ENCODE measurements around the gene GTSE1. TPM values are rescaled to one million over a fixed set of nuclear protein-coding genes. Genes with fewer than 3 reads are reported as not detected.
A peak's percentile ranks its signal among the peaks of the same experiment; 100 is the strongest.

Gene GTSE1
- total RNA-seq, 1 donor from 2014 or later = 47.7 TPM

- H3K27ac Mint-ChIP-seq = no peak overlapping the region
- peaks cover 37% of the 10 kb centered on the region for H3K36me3 Mint-ChIP-seq (ENCODE audit: low read depth)
- H3K27me3 Mint-ChIP-seq (ENCODE audit: low read depth) = no peaks in the 10 kb centered on the region
- intact Hi-C loops (cut with micrococcal nuclease) = no loop called here
- peaks cover 4% of the 10 kb centered on the region for H3K9me3 Mint-ChIP-seq
- DNase-seq (ENCODE audit: low spot score) = no peak
- no peak overlapping the region for H3K4me3 Mint-ChIP-seq (ENCODE audit: low read depth)
- peaks cover 2% of the 10 kb centered on the region for H3K4me1 Mint-ChIP-seq (ENCODE audit: low read depth)
Observed at GRCh38 chr22:46280063-46280817, 16.4 kb upstream of the GTSE1 start.

DNA sequence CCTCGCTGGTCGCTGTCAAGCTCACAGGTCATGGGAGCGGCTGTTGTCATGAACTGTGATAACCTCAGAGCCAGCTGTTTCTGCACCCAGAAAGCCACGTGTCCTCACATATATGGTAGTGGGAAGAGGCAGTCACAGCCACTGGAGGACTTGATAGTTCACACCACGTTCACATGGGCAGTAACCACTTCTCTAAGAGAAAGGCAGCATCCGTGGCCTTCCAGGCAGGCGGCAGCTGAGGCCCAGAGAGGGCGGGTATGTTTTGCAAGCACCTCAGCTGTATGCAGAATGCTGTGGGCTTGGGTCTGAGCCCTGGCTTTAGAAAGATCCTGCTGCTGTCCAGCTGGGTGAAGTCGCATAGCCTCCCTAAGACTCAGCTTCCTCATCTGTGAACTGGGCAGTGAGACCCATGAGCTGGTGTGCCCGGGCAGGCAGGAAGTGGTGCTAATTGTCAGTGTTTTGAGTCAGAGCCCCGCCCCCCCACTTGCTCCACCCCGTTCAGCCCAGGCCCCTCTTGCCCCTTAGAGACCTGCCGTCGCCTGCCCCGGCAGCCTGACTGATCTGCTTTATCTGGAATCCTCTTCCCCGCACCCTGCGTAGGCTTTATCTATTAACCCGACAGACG, 15.6 kb upstream of the GTSE1 start:
- no peak for DNase-seq (ENCODE audit: low spot score)
- intact Hi-C loops (cut with micrococcal nuclease) = no loop called here
- H3K4me3 Mint-ChIP-seq (ENCODE audit: low read depth) = no peak overlapping the region

GRCh38 chr22:46281866-46282678, 14.6 kb upstream of the GTSE1 start:
- intact Hi-C loops (cut with micrococcal nuclease) = no loop called here
- Mint-ChIP-seq H3K4me1 (ENCODE audit: low read depth) (peaks cover under 1% of the 10 kb centered on the region), H3K4me3 (ENCODE audit: low read depth) (no peak overlapping the region), H3K9me3 (no peaks in the 10 kb centered on the region), H3K27ac (no peak overlapping the region), H3K27me3 (ENCODE audit: low read depth) (no peaks in the 10 kb centered on the region), H3K36me3 (ENCODE audit: low read depth) (peaks cover 33% of the 10 kb centered on the region)
- DNase-seq (ENCODE audit: low spot score) = no peak

More for the DNA sequence above, 15.6 kb upstream of the GTSE1 start:
- peaks cover 2% of the 10 kb centered on the region for H3K4me1 Mint-ChIP-seq (ENCODE audit: low read depth)
- H3K9me3 Mint-ChIP-seq = no peaks in the 10 kb centered on the region
- H3K27me3 Mint-ChIP-seq (ENCODE audit: low read depth) = no peaks in the 10 kb centered on the region
- no peak overlapping the region for H3K27ac Mint-ChIP-seq
- H3K36me3 Mint-ChIP-seq (ENCODE audit: low read depth) = peaks cover 36% of the 10 kb centered on the region

DNA sequence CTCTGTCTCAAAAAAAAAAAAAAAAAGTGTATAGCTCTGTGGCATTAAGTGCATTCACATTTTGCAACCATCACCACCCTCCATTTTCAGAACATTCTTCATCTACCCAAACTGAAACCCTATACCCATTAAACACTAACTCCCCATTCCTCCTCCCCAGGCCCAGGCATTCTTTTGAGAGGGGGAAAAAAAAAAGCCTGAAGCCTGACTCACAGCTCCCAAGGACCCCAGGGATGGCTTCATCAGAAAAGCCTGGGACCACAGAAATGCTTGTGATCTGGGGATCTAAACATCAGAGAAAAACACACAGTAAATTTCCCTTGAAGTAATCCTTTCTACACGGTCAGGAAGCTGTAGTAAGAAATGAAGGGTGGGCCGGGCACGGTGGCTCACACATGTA, 10.7 kb upstream of the GTSE1 start:
- H3K27me3 Mint-ChIP-seq (ENCODE audit: low read depth) = no peaks in the 10 kb centered on the region
- H3K9me3 Mint-ChIP-seq = no peaks in the 10 kb centered on the region
- peaks cover 43% of the 10 kb centered on the region for H3K36me3 Mint-ChIP-seq (ENCODE audit: low read depth)
- no peak for DNase-seq (ENCODE audit: low spot score)
- intact Hi-C loops (cut with micrococcal nuclease) = no loop called here
- H3K4me1 Mint-ChIP-seq (ENCODE audit: low read depth) = peaks cover 2% of the 10 kb centered on the region
- H3K27ac Mint-ChIP-seq = no peak overlapping the region
- no peak overlapping the region for H3K4me3 Mint-ChIP-seq (ENCODE audit: low read depth)

DNA sequence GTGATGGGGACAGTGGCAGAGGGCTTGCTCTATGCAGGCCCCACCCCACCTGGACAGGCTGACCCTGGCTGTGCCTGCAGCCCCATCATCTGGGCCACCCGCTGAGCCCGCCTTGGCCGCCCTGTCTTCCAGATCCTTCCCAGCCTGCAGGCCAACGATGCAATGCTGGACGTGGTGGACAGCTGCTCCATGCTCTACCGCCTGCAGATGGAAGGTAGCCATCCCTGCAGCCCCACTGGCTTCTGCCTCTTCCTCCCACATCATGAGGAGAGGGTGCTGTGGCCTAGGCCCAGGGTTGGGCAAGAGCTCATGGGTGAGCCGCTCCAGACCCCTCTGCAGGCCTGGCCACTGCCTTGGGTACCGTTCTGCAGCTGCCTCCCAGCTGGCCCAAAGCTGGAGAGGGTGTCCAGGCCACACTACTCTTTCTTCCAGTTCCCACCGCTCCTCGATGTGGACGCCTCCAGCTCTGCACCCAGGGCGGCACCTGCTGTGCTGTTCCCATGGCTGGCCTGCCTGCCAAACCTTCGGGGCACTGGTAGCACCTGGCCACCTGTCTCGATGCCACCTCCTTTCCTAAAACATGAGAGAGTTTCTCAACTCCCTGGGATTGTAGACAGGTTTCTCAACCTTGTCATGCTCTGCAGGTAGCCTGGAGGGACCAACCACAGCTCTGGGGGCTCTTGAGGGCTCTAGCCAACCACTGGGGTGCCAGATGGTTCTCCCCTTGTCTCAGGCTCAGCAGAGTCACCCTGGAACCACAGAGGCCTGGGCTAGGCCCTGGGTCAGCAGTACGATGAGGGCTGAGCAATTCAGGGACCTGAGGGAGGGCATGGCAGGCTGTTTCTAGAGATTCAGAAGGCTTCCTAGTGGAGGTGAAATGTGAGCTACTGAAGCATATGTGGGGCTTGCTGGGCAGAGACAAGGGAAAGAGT, 9.5 kb upstream of the GTSE1 start:
- Mint-ChIP-seq H3K9me3 (no peaks in the 10 kb centered on the region), H3K27ac (peak overlapping the region; percentile 65), H3K27me3 (ENCODE audit: low read depth) (no peaks in the 10 kb centered on the region), H3K4me3 (ENCODE audit: low read depth) (peak overlapping the region; percentile 73), H3K36me3 (ENCODE audit: low read depth) (peaks cover 39% of the 10 kb centered on the region), H3K4me1 (ENCODE audit: low read depth) (peaks cover 2% of the 10 kb centered on the region)
- no peak for DNase-seq (ENCODE audit: low spot score)
- intact Hi-C loops (cut with micrococcal nuclease) = no loop called here

DNA sequence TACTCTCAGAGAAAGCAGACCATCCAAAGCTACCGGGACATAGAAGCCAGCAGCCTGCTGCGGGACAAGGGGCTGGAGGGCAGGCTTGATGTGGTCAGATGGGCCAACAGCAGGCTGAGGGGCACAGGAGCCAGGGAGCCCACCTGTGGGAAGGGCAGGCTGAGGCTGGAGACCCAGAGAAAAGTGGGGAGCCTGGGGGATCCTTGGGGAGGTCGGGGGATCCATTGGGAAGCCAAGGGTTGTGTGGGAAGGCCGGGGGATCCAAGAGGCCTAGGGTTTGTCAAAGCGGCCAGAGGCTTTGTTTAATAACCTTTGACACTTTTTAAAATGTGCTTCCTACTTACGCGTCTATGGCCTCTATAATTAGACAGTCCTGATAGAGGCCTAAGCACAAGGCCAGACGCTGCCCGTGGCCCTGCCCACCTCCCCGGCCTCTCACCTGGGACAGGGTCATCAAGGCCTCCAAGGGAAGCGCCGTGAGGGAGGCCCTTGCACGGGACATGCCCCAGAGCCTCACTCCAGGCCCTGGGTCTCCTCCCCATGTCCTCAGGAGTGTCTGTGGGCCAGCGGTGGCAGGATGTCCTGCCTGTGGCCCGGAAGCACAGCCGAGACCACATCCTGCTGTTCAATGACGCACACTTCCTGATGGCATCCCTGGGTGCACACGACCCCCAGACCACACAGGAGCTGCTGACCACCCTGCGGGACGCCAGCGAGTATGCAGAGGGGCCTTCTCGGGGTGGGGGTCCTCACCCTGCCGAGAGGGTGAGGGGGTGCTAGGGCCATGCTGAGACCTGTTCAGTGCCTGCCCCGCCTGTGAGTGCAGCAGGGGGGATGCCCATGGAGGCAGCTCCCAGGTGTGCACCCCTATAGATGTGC, 8.6 kb upstream of the GTSE1 start:
- no peaks in the 10 kb centered on the region for H3K9me3 Mint-ChIP-seq
- H3K27me3 Mint-ChIP-seq (ENCODE audit: low read depth) = no peaks in the 10 kb centered on the region
- peaks cover 48% of the 10 kb centered on the region for H3K36me3 Mint-ChIP-seq (ENCODE audit: low read depth)
- intact Hi-C loops (cut with micrococcal nuclease) = no loop called here
- peak overlapping the region; percentile 65 for H3K27ac Mint-ChIP-seq
- peaks cover 2% of the 10 kb centered on the region for H3K4me1 Mint-ChIP-seq (ENCODE audit: low read depth)
- H3K4me3 Mint-ChIP-seq (ENCODE audit: low read depth) = peak overlapping the region; percentile 73
- DNase-seq (ENCODE audit: low spot score) = peak; percentile 25

DNA sequence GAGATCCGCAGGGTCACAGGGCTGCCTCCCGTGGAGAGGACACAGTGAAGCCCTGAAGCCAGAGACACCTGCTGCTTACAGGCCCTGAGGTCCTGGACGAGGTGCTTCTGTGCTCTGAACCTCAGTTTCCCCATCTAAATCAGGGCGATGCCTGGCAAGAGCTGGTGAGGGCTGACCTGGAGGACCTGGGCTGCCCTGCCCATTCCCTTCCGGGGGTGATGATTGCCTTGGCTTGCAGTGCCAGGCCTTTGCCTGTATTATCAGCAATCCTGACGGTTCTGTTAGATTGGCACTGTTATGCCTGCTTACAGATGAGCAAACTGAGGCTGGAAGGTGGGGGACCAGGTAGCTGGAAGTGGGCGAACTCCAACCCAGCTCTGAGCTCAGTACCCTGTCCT, 7.8 kb upstream of the GTSE1 start:
- Mint-ChIP-seq H3K4me1 (ENCODE audit: low read depth) (peaks cover 2% of the 10 kb centered on the region), H3K9me3 (no peaks in the 10 kb centered on the region), H3K27ac (no peak overlapping the region), H3K36me3 (ENCODE audit: low read depth) (peaks cover 53% of the 10 kb centered on the region), H3K27me3 (ENCODE audit: low read depth) (no peaks in the 10 kb centered on the region), H3K4me3 (ENCODE audit: low read depth) (no peak overlapping the region)
- intact Hi-C loops (cut with micrococcal nuclease) = no loop called here
- DNase-seq (ENCODE audit: low spot score) = no peak

- Mint-ChIP-seq H3K9me3 (no peaks in the 10 kb centered on the region), H3K27ac (no peak overlapping the region), H3K4me3 (ENCODE audit: low read depth) (no peak overlapping the region), H3K36me3 (ENCODE audit: low read depth) (peaks cover 48% of the 10 kb centered on the region), H3K27me3 (ENCODE audit: low read depth) (no peaks in the 10 kb centered on the region), H3K4me1 (ENCODE audit: low read depth) (peaks cover 2% of the 10 kb centered on the region)
- no peak for DNase-seq (ENCODE audit: low spot score)
- intact Hi-C loops (cut with micrococcal nuclease) = no loop called here
Observed at GRCh38 chr22:46289244-46289891, 7.3 kb upstream of the GTSE1 start.

- Mint-ChIP-seq H3K9me3 (no peaks in the 10 kb centered on the region), H3K27ac (no peak overlapping the region)
Observed at GRCh38 chr22:46290121-46290842, 6.4 kb upstream of the GTSE1 start.

GRCh38 chr22:46290843-46291785, 5.6 kb upstream of the GTSE1 start:
- no peak overlapping the region for H3K4me3 Mint-ChIP-seq (ENCODE audit: low read depth)
- DNase-seq (ENCODE audit: low spot score) = no peak
- H3K4me1 Mint-ChIP-seq (ENCODE audit: low read depth) = peaks cover 13% of the 10 kb centered on the region
- no peak overlapping the region for H3K27ac Mint-ChIP-seq
- intact Hi-C loops (cut with micrococcal nuclease) = no loop called here
- no peaks in the 10 kb centered on the region for H3K27me3 Mint-ChIP-seq (ENCODE audit: low read depth)
- no peaks in the 10 kb centered on the region for H3K9me3 Mint-ChIP-seq
- H3K36me3 Mint-ChIP-seq (ENCODE audit: low read depth) = peaks cover 35% of the 10 kb centered on the region

More at GRCh38 chr22:46290121-46290842, 6.4 kb upstream of the GTSE1 start:
- H3K4me3 Mint-ChIP-seq (ENCODE audit: low read depth) = no peak overlapping the region
- peaks cover 7% of the 10 kb centered on the region for H3K4me1 Mint-ChIP-seq (ENCODE audit: low read depth)
- intact Hi-C loops (cut with micrococcal nuclease) = no loop called here
- H3K36me3 Mint-ChIP-seq (ENCODE audit: low read depth) = peaks cover 42% of the 10 kb centered on the region
- H3K27me3 Mint-ChIP-seq (ENCODE audit: low read depth) = no peaks in the 10 kb centered on the region
- DNase-seq (ENCODE audit: low spot score) = no peak
